SK-N-SH (cell line): ENCODE data around the gene RHOBTB1. TPM values are rescaled to one million over a fixed set of nuclear protein-coding genes. Genes with fewer than 3 reads are reported as not detected.

Experiments used
- CTCF ChIA-PET: fragments of 300-600, 350-600 bp; formaldehyde crosslinking; extraction: SDS; loops from one replicate; lab custom pipeline; 2021; lab: Yijun Ruan, JAX
- POLR2A ChIA-PET: fragments of 350-600 bp; sonication (Branson Sonifier 250); formaldehyde crosslinking; extraction: SDS; loops from one replicate; lab custom pipeline; 2020; ENCODE audit warnings: antibody characterized with exemption, inconsistent platforms; lab: Yijun Ruan, JAX
- DNase-seq: peaks from one replicate; pipeline ENCODE4 v3.0.0; 2012
- H2AFZ ChIP-seq: fragments of 200-600 bp; sonication (generic); 2 replicates; pipeline ENCODE4 v1.8.1; 2016; ENCODE audit warnings: antibody characterized with exemption, mild to moderate bottlenecking, low read depth
- H3F3A ChIP-seq: fragments of 200-600 bp; sonication (generic); replicated peaks from 2 replicates; pipeline ENCODE3; 2016; ENCODE audit warnings: antibody characterized with exemption, mild to moderate bottlenecking; ENCODE audit not compliant: insufficient read depth
- H3K27ac ChIP-seq, 2 experiments: fragments of 200-500 bp in 1 of 2; fragments of 200-600 bp in 1 of 2; sonication (Bioruptor generic) in 1 of 2; sonication (generic), shearing (Covaris generic) in 1 of 2; 2 replicates each; pipeline versions ENCODE4 v1.5.1 to v1.6.1; 2014 to 2016; ENCODE audit warnings: low read depth in 2 of 2, inconsistent platforms in 1 of 2, low read length in 1 of 2, mild to moderate bottlenecking in 1 of 2, mixed read lengths in 1 of 2
- H3K27me3 ChIP-seq: fragments of 200-600 bp; sonication (generic), shearing (Covaris generic); 2 replicates; pipeline ENCODE4 v1.6.1; 2016; ENCODE audit warnings: mixed run types; ENCODE audit not compliant: insufficient read depth
- H3K36me3 ChIP-seq, 2 experiments: fragments of 200-500 bp in 1 of 2; fragments of 200-600 bp in 1 of 2; sonication (Bioruptor generic) in 1 of 2; sonication (generic) in 1 of 2; replicated peaks in 1 of 2; 2 replicates each; pipeline versions ENCODE3 to v1.5.1; 2014 to 2016; ENCODE audit warnings: low read length in 1 of 2, mild to moderate bottlenecking in 1 of 2; ENCODE audit not compliant: insufficient read depth in 2 of 2, control insufficient read depth in 1 of 2
- H3K4me1 ChIP-seq, 2 experiments: fragments of 200-500 bp in 1 of 2; fragments of 200-600 bp in 1 of 2; sonication (Bioruptor generic) in 1 of 2; sonication (generic), shearing (Covaris generic) in 1 of 2; 2 replicates each; pipeline versions ENCODE4 v1.5.1 to v1.6.1; 2014 to 2016; ENCODE audit warnings: low read depth in 1 of 2, low read length in 1 of 2, mixed run types in 1 of 2; ENCODE audit not compliant: insufficient read depth in 2 of 2, control insufficient read depth in 1 of 2
- H3K4me2 ChIP-seq: fragments of 200-600 bp; sonication (generic), shearing (Covaris generic); 2 replicates; pipeline ENCODE4 v1.6.1; 2017; ENCODE audit warnings: mixed run types
- H3K4me3 ChIP-seq, 2 experiments: fragments of 200-500 bp in 1 of 2; fragments of 200-600 bp in 1 of 2; sonication (Bioruptor generic) in 1 of 2; sonication (generic), shearing (Covaris generic) in 1 of 2; 2 replicates each; pipeline versions ENCODE4 v1.5.1 to v1.8.1; 2014 to 2016; ENCODE audit warnings: low read depth in 2 of 2, inconsistent platforms in 1 of 2, low read length in 1 of 2, mild to moderate bottlenecking in 1 of 2, mixed read lengths in 1 of 2, moderate library complexity in 1 of 2
- H3K79me2 ChIP-seq: fragments of 200-600 bp; sonication (generic); 2 replicates; pipeline ENCODE4 v1.8.1; 2017; ENCODE audit warnings: mild to moderate bottlenecking; ENCODE audit not compliant: insufficient read depth
- H3K9ac ChIP-seq: fragments of 200-600 bp; sonication (generic); 2 replicates; pipeline ENCODE4 v1.6.1; 2017; ENCODE audit warnings: mixed run types
- H3K9me2 ChIP-seq: fragments of 200-600 bp; sonication (generic); 2 replicates; pipeline ENCODE4 v1.6.1; 2017; ENCODE audit warnings: mixed run types
- H3K9me3 ChIP-seq: fragments of 200-600 bp; sonication (generic); 2 replicates; pipeline ENCODE4 v1.6.1; 2017; ENCODE audit warnings: mixed run types, mild to moderate bottlenecking, moderate library complexity
- H4K20me1 ChIP-seq: fragments of 200-600 bp; sonication (generic); 2 replicates; pipeline ENCODE4 v1.6.1; 2017; ENCODE audit warnings: mild to moderate bottlenecking, mixed run types; ENCODE audit not compliant: insufficient read depth
- CHD2 ChIP-seq: fragments of 150-350 bp; IDR thresholded peaks from 2 replicates; pipeline ENCODE4 v1.6.1; 2018; ENCODE audit warnings: low read length; ENCODE audit not compliant: partially characterized antibody
- EZH2phosphoT487 ChIP-seq: fragments of 200-600 bp; sonication (generic); IDR thresholded peaks from 2 replicates; pipeline ENCODE4 v1.6.1; 2017; ENCODE audit warnings: low read depth, mixed run types, mild to moderate bottlenecking, antibody characterized with exemption, moderate library complexity, borderline replicate concordance
- FOSL2 ChIP-seq: IDR thresholded peaks from 2 replicates; pipeline ENCODE4 v1.4.0; 2012; ENCODE audit warnings: low read depth, mild to moderate bottlenecking, moderate library complexity, borderline replicate concordance
- FOXJ3 ChIP-seq: sonication (generic); formaldehyde crosslinking; IDR thresholded peaks from 2 replicates; pipeline ENCODE4 v1.5.1; 2020; ENCODE audit warnings: mild to moderate bottlenecking, missing genetic modification reagents
- FOXM1 ChIP-seq: IDR thresholded peaks from 2 replicates; pipeline ENCODE4 v1.4.0; 2012; ENCODE audit warnings: low read depth, mild to moderate bottlenecking
- GABPA ChIP-seq: IDR thresholded peaks from 2 replicates; pipeline ENCODE4 v1.4.0; 2012; ENCODE audit warnings: low read depth, mild to moderate bottlenecking
- GATA2 ChIP-seq: sonication (generic); formaldehyde crosslinking; IDR thresholded peaks from 2 replicates; pipeline ENCODE4 v1.5.0; 2020; ENCODE audit warnings: mild to moderate bottlenecking, missing genetic modification reagents
- MEF2A ChIP-seq: IDR thresholded peaks from 2 replicates; pipeline ENCODE4 v1.4.0; 2012; ENCODE audit warnings: low read depth, borderline replicate concordance
- MXI1 ChIP-seq: IDR thresholded peaks from 2 replicates; pipeline ENCODE4 v1.6.1; 2012; ENCODE audit warnings: mild to moderate bottlenecking, low read depth, low read length, improper control_type of control experiment
- NFIC ChIP-seq: IDR thresholded peaks from 2 replicates; pipeline ENCODE4 v1.4.0; 2012; ENCODE audit warnings: borderline replicate concordance
- NRF1 ChIP-seq: IDR thresholded peaks from 2 replicates; pipeline ENCODE4 v1.6.1; 2012; ENCODE audit warnings: low read depth, mild to moderate bottlenecking, low read length
- RCOR1 ChIP-seq: fragments of 150-350 bp; IDR thresholded peaks from 2 replicates; pipeline ENCODE4 v1.6.1; 2017; ENCODE audit warnings: antibody characterized with exemption, low read length
- SMC3 ChIP-seq: IDR thresholded peaks from 2 replicates; pipeline ENCODE4 v1.6.1; 2012; ENCODE audit warnings: low read depth, low read length, improper control_type of control experiment
- YY1 ChIP-seq: IDR thresholded peaks from 2 replicates; pipeline ENCODE4 v1.4.0; 2012; ENCODE audit warnings: low read depth, mild to moderate bottlenecking
- WGBS: methylation state at CpG from one replicate; pipeline ENCODE4 v1.1.6; 2017; ENCODE audit warnings: low lambda C conversion rate; 5-methylcytosine and 5-hydroxymethylcytosine counted together
- polyA plus RNA-seq, 3 experiments: library from polyadenylated mRNA; depleted of rRNA; stranded (reverse); fragments of >200 nt; gene quantifications; 2 replicates each; pipeline ENCODE4 v1.2.3, GENCODE V29; 2012
- TF ChIP-seq, protein P1 (sequence below): IDR thresholded peaks from 2 replicates; pipeline ENCODE4; 2012
- TF ChIP-seq, protein P2 (sequence below): IDR thresholded peaks from 2 replicates; pipeline ENCODE4 v1.4.0; 2012; ENCODE audit warnings: low read depth

RHOBTB1 gene
- polyA plus RNA-seq, 1 of the 3 experiments (the other 2 are of a cell fraction), result 10.5 TPM

DNA sequence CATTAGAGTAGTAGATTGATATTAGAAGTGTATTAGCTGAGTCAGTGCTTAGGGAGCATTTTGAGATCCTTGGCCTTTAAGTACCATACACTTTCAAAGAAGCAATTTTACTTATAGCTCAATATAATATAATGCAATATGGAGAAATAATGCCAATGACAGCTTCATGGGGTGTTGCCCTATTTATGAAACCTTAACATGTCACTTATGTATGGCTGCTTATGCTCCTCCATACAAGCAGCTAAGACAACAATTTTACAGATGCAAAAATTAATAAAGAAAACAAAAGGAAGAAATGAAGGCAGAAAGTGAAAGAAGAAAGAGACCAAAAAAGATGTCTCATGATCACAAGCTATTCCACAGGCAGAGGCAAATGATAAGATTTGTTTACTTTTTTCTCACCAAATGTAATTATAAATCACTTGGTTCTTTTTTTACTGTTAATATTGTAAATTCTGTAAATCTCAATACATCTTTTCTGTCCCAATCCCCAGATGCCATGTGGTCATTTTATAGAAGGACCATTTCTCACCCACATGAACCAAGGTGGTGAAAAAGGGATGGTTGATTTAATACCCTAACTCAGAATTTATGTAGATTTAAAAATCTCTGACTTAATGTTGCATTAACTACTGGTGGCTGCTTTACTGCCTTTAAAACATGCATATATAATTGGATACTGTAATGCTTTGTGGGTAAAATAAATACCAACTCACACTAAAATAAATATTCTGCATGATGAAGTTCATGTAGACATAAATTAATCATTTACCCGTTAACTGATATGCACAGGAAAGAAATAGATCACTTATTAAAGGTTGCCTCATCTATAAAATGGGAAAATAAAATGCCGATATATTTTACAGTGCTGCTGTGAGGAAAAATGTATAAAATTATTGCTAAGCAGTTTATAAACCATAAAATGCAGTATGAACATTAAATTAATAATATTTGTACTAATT lies 33.5 kb upstream of the RHOBTB1 start:
- Histone ChIP-seq H3K9ac (no peak overlapping the region), H3K79me2 (no peaks in the 10 kb centered on the region), H3K9me3 (no peaks in the 10 kb centered on the region), H3K4me3 (no peak overlapping the region), H2AFZ (no peak overlapping the region), H4K20me1 (no peaks in the 10 kb centered on the region), H3K27ac (no peak overlapping the region), H3K4me2 (no peak overlapping the region), H3K36me3 (no peaks in the 10 kb centered on the region), H3K27me3 (no peaks in the 10 kb centered on the region), H3K9me2 (no peaks in the 10 kb centered on the region), H3K4me1 (peaks cover 0 to 14% of the 10 kb centered on the region in 2 experiments; a peak in 2 of 4 replicates), H3F3A (peaks cover 19% of the 10 kb centered on the region)
- DNase-seq, result no peak
- ChIA-PET POLR2A (no interaction called here), CTCF (interaction anchor here (0.7 kb wide), 2 partner anchors 157 to 217 kb away, joined by 3 read pairs; no protein-coding TSS in a partner anchor)
- 80% methylated on average over 2 of the region's 2 CpGs for WGBS
- TF ChIP-seq EZH2phosphoT487, result no peak
- TF ChIP-seq NFIC, result no peak
- TF ChIP-seq MXI1, result no peak
- TF ChIP-seq FOXJ3 (CRISPR knock-in tag), result no peak
- TF ChIP-seq, protein P1, sequence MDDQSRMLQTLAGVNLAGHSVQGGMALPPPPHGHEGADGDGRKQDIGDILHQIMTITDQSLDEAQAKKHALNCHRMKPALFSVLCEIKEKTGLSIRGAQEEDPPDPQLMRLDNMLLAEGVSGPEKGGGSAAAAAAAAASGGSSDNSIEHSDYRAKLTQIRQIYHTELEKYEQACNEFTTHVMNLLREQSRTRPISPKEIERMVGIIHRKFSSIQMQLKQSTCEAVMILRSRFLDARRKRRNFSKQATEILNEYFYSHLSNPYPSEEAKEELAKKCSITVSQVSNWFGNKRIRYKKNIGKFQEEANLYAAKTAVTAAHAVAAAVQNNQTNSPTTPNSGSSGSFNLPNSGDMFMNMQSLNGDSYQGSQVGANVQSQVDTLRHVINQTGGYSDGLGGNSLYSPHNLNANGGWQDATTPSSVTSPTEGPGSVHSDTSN, result no peak
- TF ChIP-seq FOSL2, result no peak
- TF ChIP-seq, protein P2, sequence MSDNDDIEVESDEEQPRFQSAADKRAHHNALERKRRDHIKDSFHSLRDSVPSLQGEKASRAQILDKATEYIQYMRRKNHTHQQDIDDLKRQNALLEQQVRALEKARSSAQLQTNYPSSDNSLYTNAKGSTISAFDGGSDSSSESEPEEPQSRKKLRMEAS, result no peak

DNA sequence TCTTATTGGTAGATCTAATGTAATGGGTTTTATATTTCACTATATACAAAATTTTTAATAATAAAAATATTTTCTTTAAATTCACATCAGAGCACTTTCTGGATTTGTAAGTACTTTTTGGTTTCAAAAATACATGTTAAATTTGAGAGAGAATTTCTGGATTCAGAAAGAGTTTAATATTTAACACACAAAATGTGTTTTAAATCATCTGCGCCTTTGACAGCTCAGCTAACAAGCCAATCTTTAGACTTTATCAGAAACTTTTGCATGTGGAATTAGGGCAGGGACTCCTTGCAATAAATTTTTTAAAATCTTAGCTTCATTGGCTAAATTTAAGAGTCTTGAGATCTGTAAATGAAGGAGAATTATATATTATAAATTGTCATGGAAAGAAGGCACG lies 32.7 kb upstream of the RHOBTB1 start:
- 90% methylated on average over 2 of the region's 2 CpGs for WGBS
- POLR2A ChIA-PET, result no interaction called here

More for the DNA sequence above, 32.7 kb upstream of the RHOBTB1 start:
- no peaks in the 10 kb centered on the region for H3K9me3 ChIP-seq
- H3K27me3 ChIP-seq, result no peaks in the 10 kb centered on the region
- no peak for TF ChIP-seq MXI1
- no peak for TF ChIP-seq NRF1
- TF ChIP-seq RCOR1, result no peak
- TF ChIP-seq MEF2A, result no peak
- no peak for TF ChIP-seq GATA2 (CRISPR knock-in tag)
- no peak for TF ChIP-seq CHD2
- no peak for TF ChIP-seq YY1
- TF ChIP-seq SMC3, result no peak
- TF ChIP-seq FOSL2, result no peak
- TF ChIP-seq GABPA, result no peak
- TF ChIP-seq FOXJ3 (CRISPR knock-in tag), result no peak
- no peak for TF ChIP-seq FOXM1
- TF ChIP-seq, protein P1, result no peak
- no peak overlapping the region for H3K4me2 ChIP-seq
- no peaks in the 10 kb centered on the region for H4K20me1 ChIP-seq
- H3K27ac ChIP-seq, result no peak overlapping the region
- CTCF ChIA-PET, result no interaction called here
- H3K9me2 ChIP-seq, result no peaks in the 10 kb centered on the region
- no peaks in the 10 kb centered on the region for H3K36me3 ChIP-seq
- peaks cover 19% of the 10 kb centered on the region for H3F3A ChIP-seq
- H3K9ac ChIP-seq, result no peak overlapping the region
- no peak overlapping the region for H2AFZ ChIP-seq
- DNase-seq, result no peak
- peaks cover 0 to 14% of the 10 kb centered on the region in 2 experiments; a peak in 2 of 4 replicates for H3K4me1 ChIP-seq
- no peak overlapping the region for H3K4me3 ChIP-seq
- no peaks in the 10 kb centered on the region for H3K79me2 ChIP-seq
